Parathyroid adenoma (tissue), 2 donors: ENCODE results near the gene BTG3.
A peak's percentile ranks its signal among the peaks of the same experiment; 100 is the strongest.

Experiments used
- H2AFZ ChIP-seq: fragments of 300-600 bp; sonication (generic); one replicate; pipeline ENCODE4 v1.7.0; 2017; ENCODE audit warnings: antibody characterized with exemption, mild to moderate bottlenecking
- H3K27ac ChIP-seq: fragments of 300-600 bp; sonication (generic); one replicate; pipeline ENCODE4 v1.7.0; 2017
- H3K27me3 ChIP-seq: fragments of 300-600 bp; sonication (generic); one replicate; pipeline ENCODE4 v1.7.0; 2017; ENCODE audit warnings: low read length; ENCODE audit not compliant: control insufficient read depth, insufficient read depth
- H3K36me3 ChIP-seq: fragments of 300-600 bp; sonication (generic); one replicate; pipeline ENCODE4 v1.7.0; 2017; ENCODE audit warnings: low read length; ENCODE audit not compliant: control insufficient read depth, insufficient read depth
- H3K4me1 ChIP-seq: fragments of 300-600 bp; sonication (generic); one replicate; pipeline ENCODE4 v1.7.0; 2017; ENCODE audit warnings: control low read depth
- H3K4me2 ChIP-seq: fragments of 300-600 bp; sonication (generic); one replicate; pipeline ENCODE4 v1.7.0; 2017; ENCODE audit warnings: low read length
- H3K4me3 ChIP-seq: fragments of 300-600 bp; sonication (generic); one replicate; pipeline ENCODE4 v1.7.0; 2017; ENCODE audit warnings: low read depth, low read length
- H3K79me2 ChIP-seq: fragments of 300-600 bp; sonication (generic); one replicate; pipeline ENCODE4 v1.7.0; 2017; ENCODE audit warnings: control low read depth
- H3K9ac ChIP-seq: fragments of 300-600 bp; sonication (generic); one replicate; pipeline ENCODE4 v1.7.0; 2017; ENCODE audit warnings: mild to moderate bottlenecking
- H3K9me3 ChIP-seq: fragments of 300-600 bp; sonication (generic); one replicate; pipeline ENCODE4 v1.7.0; 2017; ENCODE audit warnings: low read length; ENCODE audit not compliant: control insufficient read depth
- CTCF ChIP-seq: fragments of 300-600 bp; sonication (generic); IDR thresholded peaks from one replicate; pipeline ENCODE4 v1.7.0; 2017; ENCODE audit warnings: antibody characterized with exemption, mild to moderate bottlenecking
- donor health status: primary hyperparathyroidism.

Gene BTG3

GRCh38 chr21:17611414-17612022 is 1.2 kb downstream of the BTG3 start:
- Histone ChIP-seq H3K27me3 (no peaks in the 10 kb centered on the region), H3K36me3 (no peaks in the 10 kb centered on the region), H3K79me2 (no peaks in the 10 kb centered on the region), H2AFZ (peak overlapping the region; percentile 91), H3K9me3 (no peaks in the 10 kb centered on the region), H3K4me2 (peak overlapping the region; percentile 64), H3K9ac (no peak overlapping the region), H3K4me1 (peaks cover 2% of the 10 kb centered on the region), H3K4me3 (peak overlapping the region; percentile 52), H3K27ac (peak overlapping the region; percentile 25)
- TF ChIP-seq CTCF: no peak

- Histone ChIP-seq H3K27me3 (no peaks in the 10 kb centered on the region), H3K4me3 (no peak overlapping the region), H3K36me3 (no peaks in the 10 kb centered on the region), H3K27ac (no peak overlapping the region), H2AFZ (peak overlapping the region; percentile 91), H3K4me2 (peak overlapping the region; percentile 64), H3K4me1 (peaks cover 2% of the 10 kb centered on the region), H3K79me2 (no peaks in the 10 kb centered on the region), H3K9ac (no peak overlapping the region), H3K9me3 (no peaks in the 10 kb centered on the region)
- TF ChIP-seq CTCF: no peak
Observed at GRCh38 chr21:17610911-17611310, 1.8 kb downstream of the BTG3 start.

GRCh38 chr21:17609681-17610080 is 3.0 kb downstream of the BTG3 start:
- no peak overlapping the region for H2AFZ ChIP-seq
- no peak overlapping the region for H3K9ac ChIP-seq
- H3K79me2 ChIP-seq: no peaks in the 10 kb centered on the region
- TF ChIP-seq CTCF: no peak
- no peaks in the 10 kb centered on the region for H3K9me3 ChIP-seq
- H3K4me1 ChIP-seq: peaks cover 2% of the 10 kb centered on the region
- H3K4me3 ChIP-seq: no peak overlapping the region
- H3K27ac ChIP-seq: no peak overlapping the region
- no peaks in the 10 kb centered on the region for H3K27me3 ChIP-seq
- no peak overlapping the region for H3K4me2 ChIP-seq
- no peaks in the 10 kb centered on the region for H3K36me3 ChIP-seq

- H3K4me1 ChIP-seq: peaks cover 2% of the 10 kb centered on the region
- H3K4me3 ChIP-seq: no peak overlapping the region
- no peak for TF ChIP-seq CTCF
- H3K9ac ChIP-seq: no peak overlapping the region
- H3K27ac ChIP-seq: no peak overlapping the region
- no peaks in the 10 kb centered on the region for H3K27me3 ChIP-seq
- H3K9me3 ChIP-seq: no peaks in the 10 kb centered on the region
- H3K36me3 ChIP-seq: no peaks in the 10 kb centered on the region
- no peak overlapping the region for H2AFZ ChIP-seq
- no peaks in the 10 kb centered on the region for H3K79me2 ChIP-seq
- no peak overlapping the region for H3K4me2 ChIP-seq
Observed at GRCh38 chr21:17607684-17608083, 5.0 kb downstream of the BTG3 start.

GRCh38 chr21:17602874-17603273 is 9.8 kb downstream of the BTG3 start:
- H2AFZ ChIP-seq: no peak overlapping the region
- H3K9me3 ChIP-seq: no peaks in the 10 kb centered on the region
- H3K9ac ChIP-seq: no peak overlapping the region
- H3K4me2 ChIP-seq: no peak overlapping the region
- TF ChIP-seq CTCF: no peak
- H3K27me3 ChIP-seq: no peaks in the 10 kb centered on the region
- no peaks in the 10 kb centered on the region for H3K79me2 ChIP-seq
- no peaks in the 10 kb centered on the region for H3K36me3 ChIP-seq
- no peak overlapping the region for H3K27ac ChIP-seq
- no peaks in the 10 kb centered on the region for H3K4me1 ChIP-seq
- no peak overlapping the region for H3K4me3 ChIP-seq
